ENCODE measurements around the gene ATXN1.

GRCh38 chr6:16782278-16782677 lies 21.0 kb upstream of the ATXN1 start:
- TF ChIP-seq CTCF (CRISPR knock-in tag; IDR thresholded peaks at IDR 0.05) (no peak), NCOA2 (CRISPR knock-in tag; IDR thresholded peaks at IDR 0.05) (no peak), EZH2 (conservative IDR thresholded peaks at IDR 0.05; ENCODE audit: low read depth, low read length) (no peak), TCF7L2 (IDR thresholded peaks at IDR 0.05; ENCODE audit: low read depth, low read length) (no peak), JUNB (CRISPR knock-in tag; IDR thresholded peaks at IDR 0.05; ENCODE audit: borderline replicate concordance) (no peak), ZNF607 (CRISPR knock-in tag; IDR thresholded peaks at IDR 0.05; ENCODE audit: borderline replicate concordance) (no peak)
